Choroid plexus epithelial cell (primary cell): ENCODE measurements around the gene KCNMA1.
A peak's percentile ranks its signal among the peaks of the same experiment; 100 is the strongest.

ENCODE experiments used
- DNase-seq: peaks from one replicate; pipeline ENCODE4 v3.0.0-alpha.2; 2010; ENCODE audit warnings: low read depth
- H3K4me3 ChIP-seq: 2 replicates; pipeline ENCODE4 v1.5.1; 2011; ENCODE audit warnings: low read depth, mild to moderate bottlenecking, control low read depth, low read length, moderate library complexity
- TF ChIP-seq, protein P1 (sequence below): conservative IDR thresholded peaks from 2 replicates; pipeline ENCODE4 v1.5.1; 2011; ENCODE audit warnings: low read depth, mild to moderate bottlenecking, control low read depth, inconsistent platforms, low read length, moderate library complexity

KCNMA1 gene

DNA sequence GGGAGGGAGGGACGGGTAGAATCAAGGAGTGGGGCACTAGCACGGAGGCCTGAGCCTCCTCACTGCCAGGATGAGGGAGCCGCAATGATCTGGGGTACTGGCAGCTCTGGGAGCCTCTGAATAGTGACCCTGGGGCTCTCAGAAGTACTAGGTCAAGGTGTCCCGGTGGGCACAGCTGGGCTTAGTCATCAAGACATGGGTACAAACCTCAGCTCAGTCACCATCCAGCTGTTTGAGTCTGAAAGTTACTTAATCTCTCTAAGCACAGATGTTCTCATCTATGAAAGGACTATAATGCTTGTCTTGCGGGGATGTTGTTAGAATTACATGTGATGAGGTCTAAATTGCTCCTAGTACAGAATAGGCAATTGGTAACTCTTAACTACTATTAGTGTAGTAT, 276.8 kb downstream of the KCNMA1 start:
- DNase-seq, result no peak
- TF ChIP-seq, protein P1, sequence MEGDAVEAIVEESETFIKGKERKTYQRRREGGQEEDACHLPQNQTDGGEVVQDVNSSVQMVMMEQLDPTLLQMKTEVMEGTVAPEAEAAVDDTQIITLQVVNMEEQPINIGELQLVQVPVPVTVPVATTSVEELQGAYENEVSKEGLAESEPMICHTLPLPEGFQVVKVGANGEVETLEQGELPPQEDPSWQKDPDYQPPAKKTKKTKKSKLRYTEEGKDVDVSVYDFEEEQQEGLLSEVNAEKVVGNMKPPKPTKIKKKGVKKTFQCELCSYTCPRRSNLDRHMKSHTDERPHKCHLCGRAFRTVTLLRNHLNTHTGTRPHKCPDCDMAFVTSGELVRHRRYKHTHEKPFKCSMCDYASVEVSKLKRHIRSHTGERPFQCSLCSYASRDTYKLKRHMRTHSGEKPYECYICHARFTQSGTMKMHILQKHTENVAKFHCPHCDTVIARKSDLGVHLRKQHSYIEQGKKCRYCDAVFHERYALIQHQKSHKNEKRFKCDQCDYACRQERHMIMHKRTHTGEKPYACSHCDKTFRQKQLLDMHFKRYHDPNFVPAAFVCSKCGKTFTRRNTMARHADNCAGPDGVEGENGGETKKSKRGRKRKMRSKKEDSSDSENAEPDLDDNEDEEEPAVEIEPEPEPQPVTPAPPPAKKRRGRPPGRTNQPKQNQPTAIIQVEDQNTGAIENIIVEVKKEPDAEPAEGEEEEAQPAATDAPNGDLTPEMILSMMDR, result no peak

DNA sequence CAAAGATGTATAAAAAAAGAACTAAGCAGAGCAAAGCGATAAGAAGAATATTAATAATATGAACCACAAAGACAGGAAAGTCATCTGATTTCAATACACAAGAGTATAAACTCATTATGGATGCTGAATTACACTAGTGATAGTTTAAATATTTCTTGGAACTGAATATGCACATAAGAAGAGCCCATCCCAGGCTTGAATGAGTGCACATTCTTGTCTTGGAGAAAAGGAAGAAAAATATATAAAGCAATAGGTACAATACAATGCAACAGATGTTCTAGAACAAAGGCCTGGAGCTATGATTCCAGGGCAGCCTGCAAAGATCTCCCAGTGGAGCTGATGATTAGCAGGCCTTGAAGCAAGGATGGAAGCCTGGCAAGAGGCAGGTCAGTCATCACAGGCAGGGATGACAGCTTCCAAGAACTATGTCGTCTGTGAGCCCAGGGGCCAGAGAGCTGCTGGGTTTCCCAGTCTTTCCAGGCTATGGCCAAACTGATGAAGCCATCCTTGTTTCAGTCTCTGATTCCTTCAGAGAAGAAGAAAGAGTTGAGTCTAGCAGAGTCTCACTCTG, 277.6 kb downstream of the KCNMA1 start:
- TF ChIP-seq, protein P1, result no peak

More for the DNA sequence above, 276.8 kb downstream of the KCNMA1 start:
- no peak overlapping the region for H3K4me3 ChIP-seq

DNA sequence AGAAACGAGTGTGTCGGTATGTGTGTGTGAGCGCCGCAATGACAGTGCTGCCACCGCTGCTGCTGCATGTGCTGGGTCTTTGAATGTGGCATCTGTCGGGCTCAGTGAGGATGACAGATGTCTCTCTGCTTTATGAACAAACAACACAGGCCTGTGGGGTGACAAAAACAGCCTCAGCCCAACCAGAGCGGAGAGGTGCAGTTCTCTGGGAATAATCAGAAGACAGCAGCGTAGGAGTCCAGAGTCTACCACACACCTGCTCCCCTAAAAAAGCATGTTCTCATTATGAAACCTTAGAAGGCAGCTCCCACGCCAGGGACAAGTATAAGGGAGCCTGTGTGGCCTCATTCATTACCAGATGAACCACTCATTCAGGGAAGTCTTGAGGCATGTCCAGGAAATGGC, 278.3 kb downstream of the KCNMA1 start:
- DNase-seq, result no peak
- TF ChIP-seq, protein P1, result no peak
- no peak overlapping the region for H3K4me3 ChIP-seq

More for the DNA sequence above, 277.6 kb downstream of the KCNMA1 start:
- DNase-seq, result no peak
- H3K4me3 ChIP-seq, result no peak overlapping the region

DNA sequence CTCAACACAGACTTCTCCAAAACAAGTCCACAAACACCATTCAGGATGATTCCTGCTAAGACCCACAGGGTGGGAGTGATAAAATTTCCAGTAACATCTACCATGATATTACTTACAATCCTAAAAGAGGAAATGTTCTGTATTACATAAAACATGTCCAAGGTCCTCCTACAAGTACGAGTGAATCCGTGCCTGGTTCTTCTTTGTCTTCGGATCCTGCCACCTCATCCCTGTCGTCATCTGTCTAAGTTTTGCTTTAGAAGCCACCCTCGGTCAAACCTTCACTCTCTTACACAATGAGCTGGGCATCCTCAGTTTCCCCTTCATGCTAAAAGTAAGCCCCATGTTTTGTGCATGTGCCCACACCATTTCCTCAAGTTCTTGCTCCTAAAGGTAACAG, 279.0 kb downstream of the KCNMA1 start:
- no peak overlapping the region for H3K4me3 ChIP-seq
- DNase-seq, result no peak
- TF ChIP-seq, protein P1, result no peak

DNA sequence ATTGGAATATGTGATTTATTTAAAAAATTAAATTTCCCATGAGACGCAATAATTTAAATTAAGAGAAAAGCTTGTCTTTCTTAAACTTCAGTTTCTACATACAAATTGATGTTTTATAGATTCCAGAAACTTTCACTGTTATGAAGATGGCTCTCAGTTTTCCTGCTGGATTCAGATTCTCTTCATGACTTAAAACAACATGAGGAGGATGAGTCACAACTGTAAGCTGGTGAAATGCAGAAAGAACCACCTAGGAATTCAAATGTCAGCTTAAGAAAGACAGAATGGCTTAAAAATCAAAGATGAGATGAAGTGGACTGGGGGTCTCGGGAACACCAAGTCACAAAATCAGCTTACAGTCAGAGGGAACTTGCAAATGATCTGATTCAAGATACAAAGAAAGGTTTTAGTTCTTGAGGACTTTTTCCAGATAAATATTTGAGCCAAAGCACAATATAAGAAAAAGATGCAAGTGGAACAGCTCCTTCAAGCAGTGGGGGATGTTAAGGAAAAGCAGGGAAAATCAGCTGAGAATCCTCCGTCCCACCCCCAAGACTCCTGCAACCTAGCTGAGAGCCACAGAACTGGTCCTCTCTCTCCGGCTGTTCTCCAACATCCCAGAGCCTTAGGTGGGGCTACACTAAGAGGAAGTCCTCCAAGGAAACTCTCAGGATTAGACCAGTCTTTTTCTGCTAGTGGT, 279.8 kb downstream of the KCNMA1 start:
- DNase-seq, result peak; percentile 74
- TF ChIP-seq, protein P1, result no peak
- H3K4me3 ChIP-seq, result no peak overlapping the region

DNA sequence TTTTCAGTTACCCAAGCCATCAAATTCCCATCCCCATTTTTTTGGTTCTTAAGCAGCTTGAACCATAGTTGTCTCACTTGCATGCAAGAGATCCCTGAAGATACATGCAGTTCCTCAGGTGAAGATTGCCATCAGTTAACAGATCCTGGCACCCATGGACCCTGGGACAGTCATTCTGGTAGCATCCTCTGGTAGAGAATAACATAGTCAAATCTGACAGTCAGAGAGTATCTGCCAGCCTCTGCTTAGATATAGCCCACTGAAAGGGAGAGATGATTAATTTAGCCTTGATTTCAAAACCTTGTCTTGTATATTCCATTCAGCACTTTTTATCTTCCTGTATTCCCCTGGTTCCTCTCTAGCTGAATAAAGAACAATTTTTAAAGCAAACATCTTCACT, 280.4 kb downstream of the KCNMA1 start:
- no peak for DNase-seq
- TF ChIP-seq, protein P1, result no peak

DNA sequence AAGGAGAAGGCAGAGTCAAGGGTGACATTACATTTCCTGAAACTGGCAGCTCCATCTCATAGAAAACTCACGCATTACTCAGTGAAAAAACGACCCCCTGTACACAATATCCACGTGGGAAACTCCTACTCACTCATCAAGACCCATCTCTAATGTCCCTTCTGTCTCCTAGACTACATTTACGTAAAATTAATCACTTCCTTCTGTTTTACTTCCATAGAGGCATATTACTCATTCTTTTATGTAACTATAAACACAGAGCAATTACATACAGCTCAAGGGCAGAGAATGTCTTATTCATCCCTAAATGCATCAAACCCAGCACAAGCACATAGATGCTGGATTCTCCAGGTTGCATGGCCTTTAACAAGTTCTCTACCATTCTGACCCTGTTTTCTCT, 281.8 kb downstream of the KCNMA1 start:
- TF ChIP-seq, protein P1, result no peak
- DNase-seq, result peak; percentile 55
- no peak overlapping the region for H3K4me3 ChIP-seq

More for the DNA sequence above, 280.4 kb downstream of the KCNMA1 start:
- H3K4me3 ChIP-seq, result no peak overlapping the region
